ENCODE measurements around the gene FZD10.

FZD10 gene, protein sequence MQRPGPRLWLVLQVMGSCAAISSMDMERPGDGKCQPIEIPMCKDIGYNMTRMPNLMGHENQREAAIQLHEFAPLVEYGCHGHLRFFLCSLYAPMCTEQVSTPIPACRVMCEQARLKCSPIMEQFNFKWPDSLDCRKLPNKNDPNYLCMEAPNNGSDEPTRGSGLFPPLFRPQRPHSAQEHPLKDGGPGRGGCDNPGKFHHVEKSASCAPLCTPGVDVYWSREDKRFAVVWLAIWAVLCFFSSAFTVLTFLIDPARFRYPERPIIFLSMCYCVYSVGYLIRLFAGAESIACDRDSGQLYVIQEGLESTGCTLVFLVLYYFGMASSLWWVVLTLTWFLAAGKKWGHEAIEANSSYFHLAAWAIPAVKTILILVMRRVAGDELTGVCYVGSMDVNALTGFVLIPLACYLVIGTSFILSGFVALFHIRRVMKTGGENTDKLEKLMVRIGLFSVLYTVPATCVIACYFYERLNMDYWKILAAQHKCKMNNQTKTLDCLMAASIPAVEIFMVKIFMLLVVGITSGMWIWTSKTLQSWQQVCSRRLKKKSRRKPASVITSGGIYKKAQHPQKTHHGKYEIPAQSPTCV

GRCh38 chr12:130162267-130162666 lies at the start of gene FZD10:
FZD10 (plus strand) TSS chr12:130162464; CDS start chr12:130162943, 479 bp downstream.
- peak in 1 of 2 donors; percentile 16 for DNase-seq (ENCODE audit: low read depth in 2 of 2)

DNA sequence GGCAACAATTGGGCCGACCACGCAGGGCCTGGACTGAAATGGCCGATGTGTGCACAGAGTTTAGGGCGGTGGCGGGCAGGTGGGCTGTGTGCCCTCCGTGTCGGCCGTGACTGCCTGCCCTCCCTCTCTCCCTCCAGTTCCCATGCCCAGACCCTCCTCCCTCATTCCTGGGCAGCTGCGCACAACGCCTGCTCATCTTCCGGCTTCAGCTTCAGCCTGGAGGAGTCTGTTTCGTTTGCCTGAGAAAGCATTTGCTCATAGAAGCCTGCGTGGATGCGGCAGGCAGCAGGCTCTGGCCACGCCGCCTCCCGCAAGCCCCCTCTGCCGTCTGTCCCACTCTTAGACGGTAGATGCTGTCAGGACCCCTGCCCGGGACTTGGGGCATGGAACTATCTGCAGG lies 47.3 kb upstream of the FZD10 start:
- DNase-seq (ENCODE audit: low read depth in 2 of 2): no peak

DNA sequence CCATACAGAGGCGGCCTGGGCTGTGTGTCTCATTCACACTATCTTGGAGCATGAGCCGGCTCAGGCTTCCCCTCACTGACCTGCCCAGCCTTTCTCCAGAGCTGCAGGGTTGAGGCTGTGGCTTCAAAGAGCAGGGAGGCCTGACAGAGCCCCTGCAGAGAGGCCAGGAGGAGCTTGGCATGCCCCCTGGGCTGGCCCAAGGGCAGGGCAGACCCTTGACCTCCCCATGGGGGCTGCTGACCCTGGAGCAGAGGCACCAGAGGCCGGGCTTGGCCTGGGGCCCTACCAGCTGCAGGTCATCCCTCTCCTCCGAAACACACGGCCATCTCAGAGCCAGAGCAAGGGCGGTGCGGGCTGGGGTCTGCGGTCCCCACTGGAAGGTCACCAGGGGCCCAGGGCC lies 46.6 kb upstream of the FZD10 start:
- no peak for DNase-seq (ENCODE audit: low read depth in 2 of 2)

DNA sequence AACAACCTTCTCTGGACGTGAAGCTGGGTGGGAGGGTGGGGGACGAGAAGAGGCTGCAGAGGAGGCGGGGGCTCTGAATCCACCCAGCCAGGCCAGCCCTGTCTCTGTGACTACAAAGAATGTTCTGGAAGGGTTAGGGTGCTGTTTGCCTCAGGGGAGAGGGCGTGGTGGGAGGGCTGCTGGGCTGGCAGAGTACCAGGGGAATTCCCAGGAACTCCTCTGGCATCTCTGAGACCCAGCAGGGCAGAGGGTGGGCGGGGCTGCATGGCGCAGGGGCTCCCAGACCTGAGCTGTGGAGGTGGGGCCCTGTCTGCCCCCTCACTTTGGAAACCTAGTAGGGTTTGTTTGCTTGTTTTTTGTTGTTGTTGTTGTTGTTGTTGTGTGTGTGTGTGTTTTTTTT lies 45.5 kb upstream of the FZD10 start:
- DNase-seq (ENCODE audit: low read depth in 2 of 2): no peak

DNA sequence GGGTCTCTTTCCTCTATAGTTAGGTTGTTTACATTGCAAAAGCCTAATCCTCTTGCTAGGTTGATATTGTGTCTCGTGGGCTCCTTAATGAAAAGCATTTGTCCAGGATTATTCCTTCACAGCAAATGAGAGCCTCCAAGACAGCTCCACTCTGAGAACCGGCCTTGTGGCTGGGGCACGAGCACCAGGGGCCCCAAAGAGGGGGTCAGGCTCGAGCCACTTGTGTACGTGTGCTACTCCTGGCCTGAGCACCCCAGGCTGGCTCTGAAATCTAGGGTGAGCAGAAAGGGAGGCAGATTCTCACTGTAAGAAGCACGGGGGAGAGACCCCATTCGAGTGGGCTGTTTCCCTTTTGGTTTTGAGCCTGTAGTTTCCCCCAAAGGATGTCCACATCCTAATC lies 45.0 kb upstream of the FZD10 start:
- no peak for DNase-seq (ENCODE audit: low read depth in 2 of 2)

GRCh38 chr12:130117701-130118100 lies 44.6 kb upstream of the FZD10 start:
- DNase-seq (ENCODE audit: low read depth in 2 of 2): no peak

GRCh38 chr12:130118181-130118580 lies 44.1 kb upstream of the FZD10 start:
- no peak for DNase-seq (ENCODE audit: low read depth in 2 of 2)

DNA sequence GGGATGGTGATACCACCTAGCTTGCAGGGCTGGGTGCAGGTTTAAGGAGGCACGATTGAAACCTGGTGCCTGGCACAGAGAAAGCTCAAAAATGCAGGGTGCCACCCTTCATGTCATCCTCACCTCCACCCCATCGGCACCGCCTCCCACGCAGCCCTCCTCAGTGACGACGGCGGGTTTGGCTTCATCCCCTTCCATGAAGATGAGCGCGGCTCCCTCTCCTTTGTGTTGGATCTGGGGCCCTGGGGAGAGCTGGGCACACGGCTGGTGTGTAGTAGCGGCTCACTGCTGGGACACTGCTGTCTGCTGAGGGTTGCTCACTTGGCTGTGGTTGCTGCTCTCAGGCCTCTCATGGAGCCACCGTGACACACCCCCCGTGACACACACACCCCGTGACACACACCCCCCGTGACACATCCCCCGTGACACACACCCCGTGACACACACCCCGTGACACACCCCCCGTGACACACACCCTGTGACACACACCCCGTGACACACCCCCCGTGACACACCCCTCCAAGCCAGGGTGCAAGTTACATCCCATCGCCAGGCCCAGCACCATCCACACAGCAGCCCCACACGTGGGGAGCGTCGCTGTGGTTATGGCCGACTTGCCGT lies 42.9 kb upstream of the FZD10 start:
- no peak for DNase-seq (ENCODE audit: low read depth in 2 of 2)

DNA sequence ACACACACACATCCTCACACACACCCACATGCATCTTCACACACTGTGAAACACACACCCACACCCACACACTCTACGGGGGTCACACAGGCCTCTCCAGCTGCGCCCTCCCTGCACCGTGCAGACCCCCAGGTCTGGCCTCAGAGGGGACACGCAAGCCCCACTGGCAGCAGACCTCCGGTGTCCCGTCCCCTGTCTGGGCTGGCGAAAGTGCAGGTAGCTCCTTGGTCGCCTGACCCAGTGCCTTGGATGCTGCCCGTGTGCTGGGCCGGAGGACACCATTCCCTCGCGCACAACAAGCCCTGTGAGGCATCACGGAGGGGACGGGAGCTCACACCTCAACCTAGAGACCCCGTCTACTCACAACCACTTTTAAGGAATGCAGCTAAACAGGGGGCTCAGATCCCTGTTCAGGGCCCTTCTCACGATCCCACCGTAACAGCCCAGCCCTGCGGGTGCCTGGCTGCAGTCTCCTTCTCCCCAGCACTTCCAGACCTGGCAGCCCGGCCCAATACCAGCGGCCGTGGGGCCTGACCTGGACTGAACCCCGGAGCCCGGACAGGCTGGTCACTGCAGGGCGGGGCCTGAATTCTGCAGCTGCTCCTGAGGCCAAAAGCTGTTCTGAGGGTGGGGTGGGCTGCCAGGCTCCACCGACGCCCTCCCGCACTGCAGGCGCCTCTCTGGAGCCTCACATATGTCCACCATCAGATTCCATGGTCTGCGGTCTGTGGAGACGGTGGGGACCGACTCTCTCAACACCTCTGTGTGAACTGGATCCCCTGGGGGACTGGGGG lies 42.1 kb upstream of the FZD10 start:
- no peak for DNase-seq (ENCODE audit: low read depth in 2 of 2)

GRCh38 chr12:130121226-130122000 lies 40.9 kb upstream of the FZD10 start:
- no peak for DNase-seq (ENCODE audit: low read depth in 2 of 2)

DNA sequence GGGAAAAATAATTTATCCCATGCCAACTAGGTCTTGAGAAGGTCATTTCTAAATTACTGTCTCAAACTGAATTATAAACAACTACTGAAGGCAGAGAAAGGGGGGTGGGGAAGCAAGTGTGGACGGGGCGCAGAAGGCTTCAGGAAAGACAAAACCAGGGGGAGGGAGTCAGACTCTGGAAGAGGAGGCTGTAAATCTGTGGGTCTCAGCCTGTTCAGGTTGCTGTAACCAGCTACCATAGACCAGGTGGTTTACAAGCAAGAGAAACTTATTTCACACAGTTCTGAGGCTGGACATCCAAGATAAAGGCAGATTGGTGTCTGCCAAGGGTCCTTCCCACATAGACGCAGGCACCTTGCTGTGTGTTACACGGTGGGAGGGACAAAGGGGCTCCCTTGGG lies 39.9 kb upstream of the FZD10 start:
- no peak for DNase-seq (ENCODE audit: low read depth in 2 of 2)

GRCh38 chr12:130124106-130124505 lies 38.2 kb upstream of the FZD10 start:
- no peak for DNase-seq (ENCODE audit: low read depth in 2 of 2)

- no peak for DNase-seq (ENCODE audit: low read depth in 2 of 2)
Observed at GRCh38 chr12:130124605-130125244, 37.5 kb upstream of the FZD10 start.

DNA sequence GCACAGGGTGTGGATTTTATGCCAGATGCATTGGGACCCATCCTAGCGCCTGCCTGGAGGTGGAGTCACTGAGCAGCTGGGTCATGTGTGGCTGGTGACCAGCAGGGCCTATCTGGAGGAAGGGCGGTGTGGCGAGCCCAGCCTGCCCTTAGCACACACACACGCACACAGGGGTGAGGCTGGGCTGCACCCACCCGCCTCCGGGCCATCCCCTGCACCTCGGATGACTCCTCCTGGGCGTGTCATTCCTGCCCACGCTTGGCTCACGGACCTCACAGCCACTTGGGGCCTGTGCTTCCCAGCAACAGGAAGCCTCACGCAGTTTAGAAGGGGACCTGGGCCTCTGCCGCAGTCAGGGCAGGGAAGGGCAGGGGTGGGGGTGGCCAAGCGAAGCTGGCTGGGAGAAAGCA lies 36.2 kb upstream of the FZD10 start:
- no peak for DNase-seq (ENCODE audit: low read depth in 2 of 2)

DNA sequence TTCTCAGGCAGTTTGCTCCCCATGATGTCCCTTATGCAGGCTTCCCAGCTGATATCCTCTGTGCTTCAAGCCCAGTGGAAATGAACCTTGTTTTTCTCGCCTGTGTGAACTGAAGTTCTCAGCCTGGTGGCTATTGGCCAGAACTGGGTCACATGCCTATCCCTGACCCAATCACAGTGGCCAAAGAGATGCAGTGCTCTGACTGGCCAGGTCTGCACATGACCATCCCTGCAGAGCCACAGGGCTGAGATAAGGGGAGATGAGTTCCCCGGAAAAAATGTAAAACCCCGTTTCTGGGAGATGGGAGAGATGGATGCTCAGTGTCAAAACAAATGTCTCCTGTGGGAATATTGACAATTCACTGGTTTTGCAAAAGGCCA lies 34.7 kb upstream of the FZD10 start:
- DNase-seq (ENCODE audit: low read depth in 2 of 2): no peak

DNA sequence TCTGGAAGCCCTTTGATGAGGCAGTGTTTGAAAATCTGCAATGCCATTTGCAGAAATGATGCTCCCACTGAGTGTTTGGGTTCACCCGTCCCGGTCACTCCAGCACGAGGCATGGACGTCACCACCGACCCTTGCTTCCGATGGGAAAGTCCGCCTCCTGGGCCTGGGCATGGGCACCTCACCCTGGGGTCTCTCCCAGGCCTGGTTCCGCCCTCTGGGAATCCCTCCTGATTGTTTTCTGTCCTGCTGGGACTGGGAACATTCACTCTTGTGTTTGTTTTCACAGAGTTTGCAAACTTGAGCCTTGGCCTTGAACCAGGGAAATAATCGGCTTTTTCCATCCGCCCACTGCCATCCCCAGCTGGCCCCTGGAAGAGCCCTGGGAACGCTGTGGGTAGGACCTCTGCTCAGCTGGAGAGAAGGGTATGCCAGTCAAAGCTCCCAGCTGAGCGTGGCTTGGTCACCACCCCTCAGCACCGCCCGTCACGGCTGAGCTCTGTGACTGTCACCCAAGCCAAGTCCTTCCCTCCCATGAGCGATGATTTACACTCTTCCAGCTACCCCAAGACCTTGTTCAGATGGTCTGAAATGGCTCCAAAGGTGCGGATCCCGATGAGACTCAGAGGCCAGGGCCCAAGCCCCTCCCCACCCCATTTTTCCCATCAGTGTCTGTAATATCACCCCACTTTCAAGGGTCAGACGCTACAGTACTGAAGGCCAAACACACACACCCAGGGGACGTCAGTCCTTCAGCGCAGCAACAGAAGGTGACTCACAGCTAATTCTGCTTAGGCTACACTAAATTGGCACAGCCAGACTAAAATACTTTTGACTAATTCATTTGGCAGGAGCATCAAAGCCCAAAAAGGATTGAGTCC lies 34.1 kb upstream of the FZD10 start:
- no peak for DNase-seq (ENCODE audit: low read depth in 2 of 2)

- DNase-seq (ENCODE audit: low read depth in 2 of 2): no peak
Observed at GRCh38 chr12:130128790-130129735, 33.2 kb upstream of the FZD10 start.

DNA sequence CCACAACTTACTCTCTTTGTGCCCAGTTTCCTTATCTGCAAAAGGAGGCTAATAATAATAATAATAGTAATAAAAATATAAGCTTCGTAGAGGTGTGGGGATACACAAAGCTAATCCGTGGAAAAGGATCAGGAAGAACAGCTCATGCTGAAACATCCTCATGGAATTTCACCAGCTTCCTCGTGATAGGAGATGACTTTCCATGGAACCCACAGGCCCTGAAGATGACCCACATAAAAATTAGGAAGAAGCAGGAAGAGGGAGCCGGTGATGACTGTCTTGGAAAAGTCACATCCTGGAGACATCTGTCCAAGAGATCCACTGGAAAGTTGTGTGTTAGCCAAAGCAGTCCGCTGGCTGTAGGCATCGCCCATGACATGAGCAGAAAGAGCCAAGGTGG lies 31.9 kb upstream of the FZD10 start:
- no peak for DNase-seq (ENCODE audit: low read depth in 2 of 2)

- DNase-seq (ENCODE audit: low read depth in 2 of 2): no peak
Observed at GRCh38 chr12:130131025-130131424, 31.2 kb upstream of the FZD10 start.
